Ectodermal cell (in vitro differentiated cells): ENCODE data around the gene MYL12A.

Source experiments
- H3K27ac ChIP-seq: 2 replicates; pipeline ENCODE4 v1.7.0; 2013; ENCODE audit warnings: mild to moderate bottlenecking, low read depth, low read length; ENCODE audit not compliant: insufficient read depth, poor library complexity, severe bottlenecking
- H3K27me3 ChIP-seq: 2 replicates; pipeline ENCODE4 v1.7.0; 2013; ENCODE audit warnings: mild to moderate bottlenecking, low read length; ENCODE audit not compliant: insufficient read depth, control insufficient read depth, poor library complexity, severe bottlenecking
- H3K36me3 ChIP-seq: one replicate; pipeline ENCODE4 v1.7.0; 2013; ENCODE audit warnings: low read length; ENCODE audit not compliant: control insufficient read depth, insufficient read depth
- H3K4me1 ChIP-seq: one replicate; pipeline ENCODE4 v1.7.0; 2013; ENCODE audit warnings: low read length; ENCODE audit not compliant: control insufficient read depth, insufficient read depth
- H3K4me3 ChIP-seq: 2 replicates; pipeline ENCODE4 v1.7.0; 2013; ENCODE audit warnings: low read depth, low read length, control low read depth; ENCODE audit not compliant: insufficient read depth
- H3K9me3 ChIP-seq: 2 replicates; pipeline ENCODE4 v1.7.0; 2013; ENCODE audit warnings: mild to moderate bottlenecking, low read length, moderate library complexity; ENCODE audit not compliant: control insufficient read depth
- WGBS, 2 experiments: methylation state at CpG; one replicate each; pipeline ENCODE4 v1.1.7; 2013; ENCODE audit warnings: missing lambda C conversion rate in 2 of 2; 5-methylcytosine and 5-hydroxymethylcytosine counted together

Gene MYL12A

DNA sequence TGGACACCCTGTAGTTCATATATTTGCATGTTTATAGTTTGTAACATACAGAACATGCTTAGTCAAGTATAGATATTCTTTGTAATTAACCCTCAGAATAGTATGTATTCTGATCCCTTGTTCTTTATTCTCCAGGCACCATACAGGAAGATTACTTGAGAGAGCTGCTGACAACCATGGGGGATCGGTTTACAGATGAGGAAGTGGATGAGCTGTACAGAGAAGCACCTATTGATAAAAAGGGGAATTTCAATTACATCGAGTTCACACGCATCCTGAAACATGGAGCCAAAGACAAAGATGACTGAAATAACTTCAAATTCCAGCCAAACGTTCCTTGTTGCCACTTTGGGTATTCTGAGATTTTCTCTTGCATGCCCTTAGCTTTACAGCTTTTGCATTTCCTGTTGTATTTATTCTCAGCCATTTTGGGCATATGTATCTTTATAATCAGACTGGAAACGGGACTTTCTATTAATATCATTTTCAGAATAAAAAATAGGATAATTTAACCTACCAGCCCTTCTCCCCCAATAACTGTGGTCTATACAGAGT is 8.1 kb downstream of the MYL12A start:
- Histone ChIP-seq H3K27me3 (no peaks in the 10 kb centered on the region), H3K9me3 (no peaks in the 10 kb centered on the region), H3K4me1 (no peaks in the 10 kb centered on the region), H3K27ac (no peak overlapping the region), H3K36me3 (peaks cover 43% of the 10 kb centered on the region), H3K4me3 (no peak overlapping the region)
- 93 to 98% methylated on average over 4 to 5 of the region's 5 CpGs for whole genome bisulfite sequencing, 2 experiments

DNA sequence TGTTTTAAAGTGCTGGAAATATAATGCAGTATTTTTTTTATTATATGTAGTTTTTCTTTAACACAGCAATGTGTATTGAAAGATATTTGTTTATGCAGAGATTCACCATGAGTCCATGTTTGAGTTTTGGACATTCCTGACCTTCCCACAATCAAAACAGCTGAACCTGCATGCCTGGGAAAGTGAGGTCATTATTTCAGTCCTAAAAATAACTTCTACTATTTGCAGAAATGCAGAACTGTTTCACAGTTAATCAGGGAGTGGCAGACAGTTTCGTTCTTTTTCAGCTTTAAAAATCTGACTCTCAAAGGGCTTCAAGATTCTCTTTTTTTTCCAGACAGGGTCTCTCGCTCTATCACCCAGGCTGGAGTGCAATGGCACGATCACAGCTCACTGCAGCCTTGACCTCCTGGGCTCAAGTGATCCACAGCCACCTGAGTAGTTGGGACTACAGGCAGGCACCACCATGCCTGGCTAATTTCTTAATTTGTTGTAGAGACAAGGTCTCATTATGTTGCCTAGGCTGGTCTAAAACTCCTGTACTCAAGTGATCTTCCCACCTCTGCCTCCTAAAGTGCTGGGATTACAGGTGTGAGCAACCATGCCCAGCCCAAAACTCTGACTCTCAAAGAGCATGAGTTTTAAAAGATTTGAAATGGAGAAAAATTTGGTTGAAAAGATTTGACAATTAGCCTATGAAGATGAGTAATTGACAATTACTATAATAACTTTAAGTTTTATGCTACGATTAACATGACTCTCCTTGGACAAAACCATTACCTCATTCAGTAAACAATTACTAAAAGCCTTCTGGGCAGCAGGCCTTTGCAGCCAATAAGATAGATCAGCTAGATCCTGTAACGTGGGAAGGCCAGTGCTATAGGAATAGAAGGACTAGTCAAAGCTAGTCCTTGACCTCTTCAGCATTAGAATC is 9.4 kb downstream of the MYL12A start:
- H3K27ac ChIP-seq = no peak overlapping the region
- H3K9me3 ChIP-seq = no peaks in the 10 kb centered on the region
- no peaks in the 10 kb centered on the region for H3K27me3 ChIP-seq
- no peaks in the 10 kb centered on the region for H3K4me1 ChIP-seq
- H3K4me3 ChIP-seq = no peak overlapping the region
- H3K36me3 ChIP-seq = peaks cover 43% of the 10 kb centered on the region
- WGBS, 2 experiments = 90 to 95% methylated on average over 5 of the region's 5 CpGs

DNA sequence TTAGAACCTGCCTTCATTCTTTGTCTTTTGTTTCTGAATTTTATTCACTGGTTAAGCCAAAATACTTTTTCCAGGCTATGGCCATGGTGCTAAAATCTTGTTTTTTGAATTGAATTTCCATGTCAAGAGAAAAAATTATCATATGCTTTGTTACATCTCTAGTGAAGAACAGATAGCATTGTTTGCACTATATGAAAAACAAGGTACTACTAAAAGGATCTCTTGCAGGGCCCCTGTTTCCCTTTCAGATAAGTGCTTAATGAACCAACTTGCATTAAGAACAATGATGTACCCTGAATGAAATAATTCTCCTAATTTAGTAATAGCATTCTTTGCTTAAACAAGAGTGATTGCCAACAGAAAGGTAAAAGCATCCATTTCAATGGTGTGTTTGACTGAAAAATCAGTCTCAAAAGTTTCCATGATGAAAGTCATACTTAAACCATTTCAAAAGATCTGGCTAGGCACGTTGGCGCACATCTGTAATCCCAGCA is 10.1 kb downstream of the MYL12A start:
- H3K27me3 ChIP-seq = no peaks in the 10 kb centered on the region
- H3K9me3 ChIP-seq = no peaks in the 10 kb centered on the region
- no peaks in the 10 kb centered on the region for H3K4me1 ChIP-seq
- H3K27ac ChIP-seq = no peak overlapping the region
- WGBS, 2 experiments = 93 to 98% methylated on average over 2 of the region's 2 CpGs
- H3K4me3 ChIP-seq = no peak overlapping the region
- peaks cover 43% of the 10 kb centered on the region for H3K36me3 ChIP-seq

DNA sequence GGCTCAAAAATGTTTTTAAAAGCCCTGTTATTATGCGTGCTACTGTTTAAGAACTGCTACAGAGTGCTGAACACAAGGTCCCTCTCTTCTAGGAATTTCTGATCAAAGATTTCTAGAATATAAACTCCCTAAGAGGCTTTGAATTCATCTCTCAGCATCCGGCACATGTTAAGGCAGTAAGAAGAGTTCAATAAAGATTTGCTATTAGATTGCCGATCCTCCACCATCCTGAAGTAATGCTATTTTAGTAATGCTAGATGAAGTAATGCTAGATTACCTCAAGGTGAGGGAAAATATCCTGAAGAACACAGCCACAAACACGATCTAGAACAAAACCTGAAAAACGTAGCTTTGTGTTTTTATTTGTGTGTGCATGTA is 13.4 kb downstream of the MYL12A start:
- no peaks in the 10 kb centered on the region for H3K27me3 ChIP-seq
- H3K27ac ChIP-seq = peak overlapping the region; percentile 100
- peak overlapping the region; percentile 76 for H3K4me3 ChIP-seq
- peaks cover 9% of the 10 kb centered on the region for H3K4me1 ChIP-seq
- WGBS, 2 experiments = 48 to 50% methylated on average over 5 of the region's 5 CpGs
- peaks cover 14% of the 10 kb centered on the region for H3K36me3 ChIP-seq
- H3K9me3 ChIP-seq = no peaks in the 10 kb centered on the region

DNA sequence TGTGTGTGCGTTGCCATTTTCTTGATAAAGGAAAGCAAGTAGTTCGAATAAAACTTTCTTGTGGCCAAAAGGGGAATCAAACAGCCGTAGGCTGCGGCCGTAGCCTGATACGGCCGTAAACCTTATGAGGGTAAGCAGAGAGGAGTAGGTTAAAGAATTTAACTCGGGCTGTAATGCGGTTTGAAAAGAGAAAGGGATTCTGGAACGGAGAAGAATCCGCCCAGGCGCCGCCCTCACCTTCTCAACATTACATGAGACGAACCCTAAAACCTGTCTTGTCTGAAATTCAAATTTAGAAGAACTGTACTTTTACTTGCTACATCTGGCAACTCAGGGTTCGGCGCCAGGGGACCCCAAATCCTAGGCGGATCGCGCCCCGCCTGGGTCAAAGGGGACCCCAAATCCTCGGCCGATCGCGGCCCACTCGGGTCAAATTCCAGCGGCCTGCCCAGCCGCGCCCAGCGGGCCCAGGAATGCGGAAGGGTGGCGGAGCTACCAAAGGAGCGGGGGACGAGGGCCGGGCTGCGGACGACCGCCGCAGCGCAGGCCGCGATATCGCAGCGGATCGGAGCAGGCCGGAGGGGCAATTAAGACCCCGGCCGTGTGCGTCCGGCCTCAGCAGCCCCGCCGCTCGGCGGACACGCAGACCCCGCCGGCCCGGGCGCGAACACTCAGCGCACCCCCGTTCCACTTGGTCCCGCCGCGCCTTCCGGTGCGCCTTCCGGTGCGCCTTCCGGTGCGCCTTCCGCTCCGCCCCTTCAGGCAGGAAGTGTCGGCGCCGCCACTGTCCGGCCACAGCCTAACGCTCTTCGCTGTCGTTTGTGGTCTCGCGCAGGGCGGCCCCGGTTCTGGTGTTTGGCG is 14.0 kb downstream of the MYL12A start, which contains the start of gene MYL12B:
TSS of gene MYL12B (plus strand) at position 761 of the 861 bp plus-strand sequence. CDS start 10,766 bp downstream, outside the sequence.
- Histone ChIP-seq H3K27ac (peak within 1 kb of the TSS; percentile 100), H3K36me3 (peaks cover 8% of the 10 kb centered on the region), H3K4me1 (peaks cover 9% of the 10 kb centered on the region), H3K9me3 (no peaks in the 10 kb centered on the region), H3K4me3 (peak within 1 kb of the TSS; percentile 76), H3K27me3 (no peaks in the 10 kb centered on the region)
- WGBS, 2 experiments = 0 to 1% methylated on average over 84 of the region's 84 CpGs

DNA sequence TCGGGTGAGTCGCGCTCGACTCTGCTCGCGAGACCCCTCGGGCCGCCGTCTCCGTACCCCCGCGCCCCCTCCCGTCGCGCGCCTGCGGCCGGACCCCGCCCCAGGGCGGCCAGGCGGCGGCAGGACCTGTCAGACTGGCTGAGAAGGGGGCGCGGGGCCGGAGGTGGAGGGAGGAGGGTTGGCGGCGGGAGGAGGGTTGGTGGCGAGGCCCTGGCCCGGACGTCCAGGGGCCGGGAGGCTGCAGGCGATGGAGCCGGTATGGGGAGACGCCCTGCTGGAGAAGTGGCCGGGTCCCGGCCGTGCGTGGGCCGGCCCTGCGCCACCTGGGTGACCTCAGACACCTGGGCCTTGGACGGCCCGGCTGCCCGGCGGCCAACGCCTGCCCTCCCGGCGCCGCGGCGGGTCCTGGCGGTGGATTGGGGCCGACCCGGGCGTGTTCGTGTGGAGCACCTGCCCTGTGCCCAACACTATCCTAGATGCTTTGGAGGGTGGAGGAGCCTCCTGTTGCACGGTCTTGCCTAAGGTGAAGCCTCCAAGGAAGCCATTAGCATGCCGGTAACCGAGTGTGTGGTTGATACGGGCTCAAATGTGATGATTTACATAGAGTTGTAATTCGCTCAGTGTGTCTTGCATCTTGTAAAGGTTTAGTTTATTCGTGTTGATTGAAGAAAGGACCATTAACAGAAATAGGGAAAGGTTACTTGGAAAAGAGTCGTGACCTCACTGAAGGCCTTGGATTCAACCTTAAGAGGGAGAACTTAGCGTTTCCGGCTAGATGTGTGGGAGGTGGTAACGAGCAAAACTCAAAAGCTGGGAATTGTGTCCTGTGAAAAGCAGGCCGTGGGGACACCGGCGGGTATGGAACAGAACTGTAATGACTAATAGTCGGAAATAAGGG is 14.9 kb downstream of the MYL12A start:
- H3K27me3 ChIP-seq = no peaks in the 10 kb centered on the region
- H3K36me3 ChIP-seq = no peaks in the 10 kb centered on the region
- 1% methylated on average over 69 of the region's 69 CpGs for WGBS, 2 experiments

GRCh38 chr18:3263132-3263700 is 15.6 kb downstream of the MYL12A start:
- H3K4me1 ChIP-seq = peaks cover 9% of the 10 kb centered on the region
- peak overlapping the region; percentile 76 for H3K4me3 ChIP-seq
- WGBS, 2 experiments = 37 to 39% methylated on average over 8 of the region's 8 CpGs
- no peaks in the 10 kb centered on the region for H3K9me3 ChIP-seq
- no peak overlapping the region for H3K27ac ChIP-seq
- no peaks in the 10 kb centered on the region for H3K27me3 ChIP-seq
- no peaks in the 10 kb centered on the region for H3K36me3 ChIP-seq

More for the DNA sequence above, 14.9 kb downstream of the MYL12A start:
- Histone ChIP-seq H3K4me1 (peaks cover 9% of the 10 kb centered on the region), H3K9me3 (no peaks in the 10 kb centered on the region), H3K4me3 (peak overlapping the region; percentile 76), H3K27ac (peak overlapping the region; percentile 100)

- Histone ChIP-seq H3K4me3 (no peak overlapping the region), H3K4me1 (peaks cover 9% of the 10 kb centered on the region), H3K27ac (no peak overlapping the region), H3K27me3 (no peaks in the 10 kb centered on the region), H3K9me3 (no peaks in the 10 kb centered on the region), H3K36me3 (no peaks in the 10 kb centered on the region)
- WGBS, 2 experiments = 73 to 93% methylated on average over 2 of the region's 2 CpGs
Measured at GRCh38 chr18:3264362-3264761, 16.8 kb downstream of the MYL12A start.

DNA sequence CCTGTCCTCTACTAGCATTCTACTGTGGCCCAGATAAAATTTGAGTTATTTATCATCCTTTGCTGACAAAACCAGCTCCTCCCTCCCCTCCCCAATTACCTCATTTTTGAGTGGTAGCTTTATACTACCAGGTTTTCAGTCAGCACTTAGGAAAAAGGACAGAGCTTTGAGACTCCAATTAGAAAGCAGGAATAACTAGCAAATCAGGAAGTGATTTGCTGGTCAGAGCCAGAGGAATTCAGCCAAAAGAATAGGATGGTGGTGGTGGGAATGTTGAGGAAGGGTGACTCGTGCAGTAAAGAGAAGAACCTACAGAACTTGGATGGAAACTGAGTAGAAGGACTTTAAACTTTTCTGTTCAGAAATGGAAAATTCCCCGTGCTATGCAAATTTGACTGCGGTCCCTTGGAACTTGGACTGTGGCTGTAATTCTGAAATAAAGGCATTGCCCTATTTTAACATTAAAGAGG is 18.0 kb downstream of the MYL12A start:
- no peaks in the 10 kb centered on the region for H3K36me3 ChIP-seq
- no peak overlapping the region for H3K4me3 ChIP-seq
- H3K27ac ChIP-seq = no peak overlapping the region
- no peaks in the 10 kb centered on the region for H3K9me3 ChIP-seq
- H3K4me1 ChIP-seq = peaks cover 9% of the 10 kb centered on the region
- WGBS, 2 experiments = 79 to 86% methylated on average over 3 of the region's 3 CpGs
- H3K27me3 ChIP-seq = no peaks in the 10 kb centered on the region
